COLO668 (cell line): ENCODE data around the gene ITPK1.
"Not testable (repeated sequence)": the region's sequence is repeated elsewhere in the genome, so short reads cannot be mapped to it uniquely, and the experiment has no call there.

Experiments
- DNase-seq: peaks from one replicate; lab custom pipeline; 2025; ENCODE audit not compliant: unreplicated experiment; lab: John Stamatoyannopoulos, UW

ITPK1 gene

DNA sequence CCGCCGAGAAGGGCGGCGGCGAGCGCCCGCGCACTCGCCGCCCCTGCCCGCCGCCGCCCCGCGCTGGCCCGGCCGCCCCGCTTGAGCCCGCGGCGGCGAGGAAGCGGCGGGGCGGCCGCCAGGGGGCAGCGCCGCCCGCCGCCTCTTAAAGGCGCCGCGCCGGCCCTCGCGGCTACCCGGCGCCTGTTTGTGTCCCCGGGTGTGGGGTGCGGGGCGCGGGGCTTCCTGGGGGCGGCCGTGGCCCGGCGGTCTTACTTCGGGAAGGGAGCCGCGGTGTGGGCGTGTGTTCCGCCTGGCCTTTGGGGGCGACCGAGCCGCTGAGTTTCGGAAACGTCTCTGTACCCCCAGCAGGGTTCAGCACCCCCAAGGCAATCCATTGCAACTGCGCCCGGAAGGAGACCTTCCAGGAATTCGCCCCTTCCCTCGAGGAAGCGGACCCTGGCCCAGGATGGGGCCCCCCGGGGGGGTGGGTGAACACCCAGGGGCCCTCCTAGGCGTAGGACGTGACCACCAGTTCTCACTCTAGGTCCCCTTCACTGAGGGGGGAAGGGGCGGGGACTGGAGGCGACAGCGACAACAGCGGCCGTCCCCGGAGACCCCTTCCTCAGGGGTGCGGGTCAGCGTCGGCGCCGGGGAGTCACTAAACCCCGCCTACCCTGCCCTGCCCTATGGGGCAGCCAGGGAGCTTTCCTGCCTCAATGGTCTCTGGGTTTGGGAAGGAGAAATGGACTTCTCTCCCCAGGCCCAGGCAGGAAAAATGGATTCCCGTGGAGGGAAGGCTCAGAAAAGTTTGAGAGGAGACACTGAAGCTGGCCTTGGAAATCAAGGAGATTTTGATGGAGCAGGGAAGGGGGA, at the start of gene ITPK1:
Gene ITPK1, minus strand, starts transcription at position 105 of the 855 bp plus-strand sequence. CDS start 762 bp downstream, outside the sequence.
- peak; percentile 89 for DNase-seq

DNA sequence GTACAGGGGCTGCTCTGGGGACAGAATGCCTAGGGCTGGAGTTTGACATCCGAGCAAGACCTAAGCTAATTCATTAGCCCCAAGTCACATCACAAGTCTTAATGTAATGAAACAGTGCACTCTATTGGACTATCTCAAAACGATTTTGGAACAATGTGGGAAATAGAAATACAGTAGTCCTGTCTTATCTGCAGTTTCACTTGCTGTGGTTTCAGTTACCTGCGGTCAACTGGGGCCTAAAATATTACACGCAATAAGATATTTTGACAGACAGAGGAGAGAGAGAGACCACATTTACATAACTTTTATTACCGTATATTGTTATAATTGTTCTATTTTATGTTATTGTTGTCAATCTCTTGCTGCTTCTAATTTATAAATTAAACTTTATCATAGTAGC, 47.8 kb upstream of the ITPK1 start:
- DNase-seq, result no peak

DNA sequence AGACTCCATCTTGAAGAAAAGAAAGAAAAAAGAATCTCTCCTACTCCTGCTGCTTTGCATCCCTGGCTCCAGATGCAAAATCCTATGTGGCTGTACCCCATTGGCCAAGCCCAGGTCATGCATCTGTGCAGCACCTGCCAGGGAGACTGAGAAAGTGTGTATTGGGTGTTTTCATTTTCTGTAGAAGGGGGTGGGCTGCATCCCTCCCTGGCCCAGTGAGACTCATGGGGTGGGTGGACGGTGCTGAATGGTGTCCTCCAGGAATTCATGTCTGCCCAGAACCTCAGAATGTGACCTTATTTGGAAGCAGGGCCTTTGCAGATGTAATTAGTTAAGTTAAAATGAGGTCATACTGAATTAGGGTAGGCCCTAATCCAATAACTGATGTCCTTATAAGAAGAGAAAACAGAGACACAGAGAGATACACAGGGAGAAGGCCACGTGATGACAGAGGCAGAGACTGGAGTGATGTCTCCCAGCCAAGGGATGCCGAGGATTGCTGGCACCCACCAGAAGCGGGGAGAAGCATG, 45.8 kb upstream of the ITPK1 start:
- DNase-seq, result no peak

DNA sequence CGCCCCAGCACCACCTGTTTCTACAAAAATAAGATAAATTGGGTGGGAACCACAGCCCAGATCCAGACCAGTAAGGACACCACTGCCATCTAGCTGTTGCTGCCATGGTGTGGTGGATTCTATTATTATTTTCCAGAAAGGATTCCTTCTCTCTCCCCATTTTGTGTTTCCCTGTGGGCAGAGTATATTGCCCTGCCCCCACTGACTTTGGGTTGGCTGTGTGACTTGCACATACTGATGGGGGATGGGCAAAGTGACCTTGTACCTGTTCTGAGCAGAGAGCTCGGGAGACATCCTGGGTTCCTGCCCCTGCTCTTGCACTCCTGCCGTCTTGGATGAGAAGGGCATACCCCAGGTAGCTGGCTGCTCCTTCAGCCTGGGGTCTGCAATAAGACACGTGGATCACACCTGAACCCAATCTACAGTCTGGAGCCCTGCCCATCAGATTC, 44.7 kb upstream of the ITPK1 start:
- no peak for DNase-seq

DNA sequence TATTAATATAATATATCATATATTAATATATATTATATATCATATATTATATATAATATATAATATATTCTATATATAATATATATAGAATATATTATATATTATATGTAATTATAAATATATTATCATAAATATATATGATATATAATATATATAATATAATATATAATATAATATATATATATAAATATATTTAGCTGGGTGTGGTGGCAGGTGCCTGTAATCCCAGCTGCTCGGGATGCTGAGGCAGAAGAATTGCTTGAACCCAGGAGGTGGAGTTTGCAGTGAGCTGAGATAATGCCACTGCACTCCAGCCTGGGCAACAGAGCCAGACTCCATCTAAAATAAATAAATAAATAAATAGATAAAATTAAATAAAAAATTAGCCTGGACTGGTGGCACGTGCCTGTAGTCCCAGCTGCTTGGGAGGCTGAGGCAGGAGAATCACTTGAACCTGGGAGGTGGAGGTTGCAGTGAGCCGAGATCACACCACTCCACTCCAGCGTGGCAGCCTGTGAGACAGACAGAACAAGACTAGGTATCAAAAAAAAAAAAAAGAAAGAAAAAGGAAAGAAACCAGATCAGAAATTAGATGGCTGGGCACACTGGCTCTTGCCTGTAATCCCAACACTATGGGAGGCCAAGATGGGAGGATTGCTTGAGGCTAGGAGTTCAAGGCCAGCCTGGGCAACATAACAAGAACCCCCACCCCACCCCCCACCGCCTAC, 44.1 kb upstream of the ITPK1 start:
- DNase-seq, result not testable (repeated sequence)

DNA sequence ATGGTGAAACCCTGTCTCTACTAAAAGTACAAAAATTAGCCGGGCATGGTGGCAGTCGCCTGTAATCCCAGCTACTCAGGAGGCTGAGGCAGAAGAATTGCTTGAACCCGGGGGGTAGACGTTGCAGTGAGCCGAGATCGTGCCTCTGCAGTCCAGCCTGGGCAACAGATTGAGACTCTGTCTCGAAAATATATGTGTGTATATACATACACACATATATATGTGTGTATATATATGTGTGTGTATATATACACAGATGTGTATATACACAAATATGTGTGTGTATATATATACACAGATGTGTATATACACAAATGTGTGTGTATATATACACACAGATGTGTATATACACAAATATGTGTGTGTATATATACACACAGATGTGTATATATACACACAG, 42.6 kb upstream of the ITPK1 start:
- not testable (repeated sequence) for DNase-seq

DNA sequence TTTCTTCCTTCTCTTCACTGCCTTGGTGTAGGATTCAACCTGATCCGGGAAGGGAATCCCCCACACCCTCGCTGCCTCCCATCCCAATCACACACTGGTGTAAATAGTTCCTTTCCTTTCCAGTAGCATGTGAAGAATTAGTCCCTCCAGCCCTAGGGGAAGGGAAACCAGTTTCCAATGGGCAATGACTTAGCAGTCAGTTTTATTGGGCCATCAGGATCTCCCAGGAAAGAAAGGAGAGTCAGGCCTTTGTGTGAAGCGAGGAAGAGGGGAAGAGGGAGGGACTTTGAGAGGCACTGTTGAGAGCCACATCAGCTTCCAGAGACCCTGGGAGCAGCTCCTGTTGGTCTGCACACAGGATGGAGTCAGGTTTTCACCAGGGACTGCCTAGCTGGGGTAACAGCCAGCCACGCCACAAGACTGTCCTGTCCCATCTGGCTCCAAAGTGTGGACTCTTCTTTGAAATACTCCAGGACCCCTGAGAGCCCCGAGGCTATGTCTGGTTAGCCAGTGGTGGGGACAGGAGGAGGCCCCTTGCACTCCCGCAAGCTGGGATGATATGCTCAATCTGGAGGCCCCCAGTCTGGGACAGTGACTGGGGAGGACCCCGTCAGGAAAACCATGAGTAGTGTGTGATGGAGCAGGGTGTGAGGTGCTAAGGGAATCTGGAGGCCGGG, 41.1 kb upstream of the ITPK1 start:
- DNase-seq, result no peak

DNA sequence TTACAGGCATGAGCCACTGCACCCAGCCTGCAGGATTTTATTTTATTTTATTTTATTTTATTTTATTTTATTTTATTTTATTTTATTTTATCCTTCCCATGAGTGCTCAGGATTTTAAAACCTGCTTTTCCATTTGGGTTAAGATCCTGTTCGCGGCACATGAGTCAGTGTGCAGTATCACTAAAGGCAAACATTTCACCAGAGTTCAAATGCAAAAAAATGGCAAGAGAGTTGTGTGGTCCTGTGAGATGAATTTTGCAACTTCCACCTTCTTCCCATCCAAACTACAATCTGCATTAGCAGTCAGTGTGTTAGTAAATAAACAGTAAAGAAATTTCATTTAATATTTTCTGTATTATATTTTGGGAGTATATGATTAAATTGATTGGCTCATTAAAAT, 39.9 kb upstream of the ITPK1 start:
- no peak for DNase-seq

DNA sequence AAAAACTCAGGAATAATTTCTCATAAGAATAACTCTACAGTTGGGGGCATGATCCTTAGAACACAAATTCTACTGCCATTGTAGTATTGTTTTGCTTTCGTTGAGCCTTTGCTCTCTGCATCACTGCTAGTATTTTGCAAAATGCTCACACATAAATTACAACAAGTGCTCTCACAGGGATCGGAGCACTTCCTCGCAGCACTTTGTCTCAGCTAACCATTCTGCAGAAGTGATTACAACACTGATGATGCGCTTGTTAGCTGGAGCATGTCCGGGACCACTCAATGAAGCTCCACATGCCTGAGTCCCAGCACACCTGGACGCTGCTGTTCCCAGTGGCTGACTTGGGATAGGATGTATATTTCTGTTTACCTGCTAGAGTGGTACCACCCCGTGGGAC, 37.4 kb upstream of the ITPK1 start:
- no peak for DNase-seq

DNA sequence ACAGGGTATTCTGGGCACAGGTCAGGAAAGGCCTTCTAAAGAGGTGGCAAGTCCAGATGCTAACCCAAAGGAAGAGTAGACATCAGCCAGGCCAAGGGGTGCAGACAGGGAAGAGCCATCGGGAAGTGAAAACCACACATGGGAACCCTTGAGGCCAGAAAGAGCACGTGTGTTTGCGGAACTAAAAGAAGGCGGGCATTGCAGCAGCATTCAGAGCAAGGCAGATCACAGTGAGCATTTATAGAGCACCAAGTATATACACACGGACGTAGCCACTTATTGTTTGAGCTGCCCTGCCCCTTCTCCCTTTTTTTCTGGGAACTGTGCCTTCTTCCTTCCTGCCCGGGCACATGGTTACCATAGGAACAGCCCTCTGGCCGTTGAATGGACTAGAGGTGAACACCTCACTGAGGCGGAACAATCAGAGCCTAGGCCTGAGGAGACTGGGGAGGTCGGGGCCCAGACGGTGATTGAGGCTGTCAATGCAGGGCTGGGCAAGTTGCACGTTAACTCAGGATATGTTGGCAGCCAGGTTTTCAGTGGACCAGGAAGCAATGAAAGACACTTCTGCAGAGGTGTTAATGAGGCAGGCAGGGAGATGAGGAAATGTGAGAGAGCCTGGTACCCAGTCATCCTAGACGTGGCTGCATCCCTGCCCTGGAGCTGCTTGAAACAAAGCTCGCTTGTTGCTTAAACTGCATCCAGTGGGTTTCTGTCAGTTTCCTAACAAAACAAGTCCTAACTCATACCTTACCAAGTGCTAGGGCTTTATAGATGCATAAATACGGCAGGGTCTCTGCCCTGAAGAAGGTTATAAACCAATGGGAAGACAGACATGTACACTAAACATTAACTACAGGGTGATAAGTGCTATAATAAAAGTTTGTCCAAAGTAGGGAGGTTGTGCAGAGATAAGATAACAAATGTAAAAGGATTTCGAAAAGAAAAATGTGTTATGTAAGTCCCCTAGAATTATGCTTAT, 34.8 kb upstream of the ITPK1 start:
- no peak for DNase-seq

DNA sequence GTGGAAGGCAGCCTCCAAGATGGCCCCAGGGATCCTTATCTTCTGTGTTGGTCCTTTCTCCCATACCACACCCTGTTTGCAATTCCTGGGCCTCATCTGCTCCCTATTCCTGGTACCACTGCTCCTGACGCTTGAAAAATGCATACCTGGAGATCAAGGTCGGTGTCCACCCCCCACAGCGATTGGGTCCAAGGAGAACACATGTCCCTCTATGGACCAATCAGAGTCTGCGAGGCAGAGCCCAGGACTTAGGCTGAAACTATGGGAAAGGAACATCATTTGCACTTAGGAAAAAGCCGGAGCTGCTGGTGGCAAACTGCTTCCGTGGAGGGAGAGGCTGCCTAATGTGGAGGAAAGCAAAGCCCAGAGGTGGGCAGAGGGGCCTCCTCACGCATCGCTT, 33.3 kb upstream of the ITPK1 start:
- no peak for DNase-seq

DNA sequence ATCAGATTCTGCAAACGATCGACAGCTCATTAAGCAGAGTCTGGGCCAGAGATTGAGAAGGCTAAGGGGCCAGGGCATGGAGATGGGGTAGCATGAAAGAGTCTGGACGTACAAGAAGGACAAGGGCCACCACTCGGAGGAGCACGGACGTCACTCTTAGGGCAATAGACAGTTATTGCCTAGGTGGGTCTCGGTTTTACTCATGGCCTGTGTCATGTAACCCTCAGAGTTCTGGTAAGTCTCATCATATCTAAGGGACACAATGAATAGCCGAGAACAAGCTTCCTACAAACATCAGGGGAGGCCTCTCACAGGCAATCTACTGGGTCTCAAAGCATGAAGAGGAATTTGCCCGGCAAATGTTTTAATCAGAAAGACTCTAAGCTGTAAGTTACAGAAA, 30.4 kb upstream of the ITPK1 start:
- no peak for DNase-seq

DNA sequence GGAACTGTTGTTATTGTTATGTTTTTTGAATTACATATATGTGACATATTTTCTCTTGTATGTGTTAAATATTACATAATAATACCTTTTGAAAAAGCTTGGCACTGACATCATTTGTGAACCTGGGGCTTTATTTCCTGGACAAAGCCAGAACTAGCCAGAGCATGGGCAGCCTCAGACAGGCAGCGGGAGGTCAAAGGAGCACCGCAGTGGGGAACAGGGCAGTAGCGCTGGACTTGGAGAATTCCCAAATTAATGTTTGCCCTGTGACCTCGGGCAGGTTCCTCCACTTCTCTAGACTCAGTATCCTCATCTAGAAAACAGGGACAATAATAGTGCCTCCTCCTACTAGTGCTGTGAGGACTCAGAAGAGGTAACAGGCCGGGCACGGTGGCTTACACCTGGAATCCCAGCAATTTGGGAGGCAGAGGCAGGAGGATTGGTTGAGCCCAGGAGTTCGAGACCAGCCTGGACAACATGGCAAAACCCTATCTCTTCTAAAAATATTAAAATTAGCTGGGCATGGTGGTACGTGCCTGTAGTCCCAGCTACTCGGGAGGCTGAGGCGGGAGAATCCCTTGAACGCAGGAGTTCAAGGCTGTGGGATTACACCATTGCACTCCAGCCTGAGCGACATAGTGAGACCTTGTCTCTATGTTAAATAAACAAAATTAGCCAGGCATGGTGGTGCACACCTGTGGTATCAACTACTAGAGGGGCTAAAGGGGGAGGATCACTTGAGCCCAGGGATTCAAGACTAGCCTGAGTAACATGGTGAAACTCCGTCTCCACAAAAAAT, 27.3 kb upstream of the ITPK1 start:
- DNase-seq, result no peak

DNA sequence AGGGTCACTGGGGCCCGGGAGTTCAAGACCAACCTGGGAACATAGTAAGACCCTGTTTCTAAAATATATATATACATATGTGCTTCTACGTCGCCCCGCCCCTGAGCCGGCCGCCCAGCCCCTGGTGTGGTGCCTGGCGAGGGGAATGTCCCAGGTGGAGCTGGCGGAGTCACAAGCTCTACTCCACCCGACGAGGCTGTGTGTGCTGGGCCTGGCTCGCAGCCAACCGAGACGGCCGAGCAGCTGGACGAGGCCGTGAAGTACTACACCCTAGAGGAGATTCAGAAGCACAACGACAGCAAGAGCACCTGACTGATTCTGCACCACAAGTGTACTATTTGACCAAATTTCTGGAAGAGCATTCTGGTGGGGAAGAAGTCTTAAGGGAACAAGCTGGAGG, 22.1 kb upstream of the ITPK1 start:
- peak; percentile 94 for DNase-seq

DNA sequence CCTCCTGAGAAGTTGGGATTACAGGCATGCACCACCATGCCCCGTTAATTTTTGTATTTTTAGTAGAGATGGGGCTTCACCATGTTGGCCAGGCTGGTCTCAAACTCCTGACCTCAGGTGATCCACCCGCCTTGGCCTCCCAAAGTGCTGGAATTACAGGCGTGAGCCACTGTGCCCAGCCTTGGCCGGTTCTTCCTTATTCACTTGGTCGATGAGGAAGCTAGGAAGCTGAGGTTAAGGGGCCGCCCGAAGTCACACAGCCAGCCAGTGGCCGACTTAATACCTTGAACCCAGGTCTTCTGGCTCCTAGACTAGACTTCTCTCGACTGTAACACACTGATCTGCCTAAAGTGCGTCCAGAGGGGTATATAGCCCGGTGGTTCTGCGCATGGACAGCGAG, 20.8 kb upstream of the ITPK1 start:
- not testable (repeated sequence) for DNase-seq

DNA sequence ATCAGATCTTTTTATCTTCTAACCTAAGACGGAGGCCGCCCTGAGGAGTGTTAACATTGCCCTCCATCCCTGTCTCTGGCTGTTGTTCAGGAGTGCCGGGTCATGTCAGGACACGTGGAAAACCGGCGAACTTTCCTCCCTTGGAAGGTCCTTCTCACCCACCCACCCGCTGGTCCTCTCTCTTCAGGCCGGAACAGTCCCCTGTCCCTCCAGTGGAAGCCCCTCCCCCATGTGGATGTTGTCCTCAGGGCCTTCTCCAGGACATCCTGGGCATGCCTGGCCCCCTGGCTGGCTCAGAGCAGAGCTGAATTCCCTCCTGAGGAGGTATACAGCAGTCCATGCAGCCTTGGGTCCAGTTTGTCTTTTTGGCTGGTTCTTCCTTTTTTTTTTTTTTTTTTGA, 20.3 kb upstream of the ITPK1 start:
- DNase-seq, result no peak

DNA sequence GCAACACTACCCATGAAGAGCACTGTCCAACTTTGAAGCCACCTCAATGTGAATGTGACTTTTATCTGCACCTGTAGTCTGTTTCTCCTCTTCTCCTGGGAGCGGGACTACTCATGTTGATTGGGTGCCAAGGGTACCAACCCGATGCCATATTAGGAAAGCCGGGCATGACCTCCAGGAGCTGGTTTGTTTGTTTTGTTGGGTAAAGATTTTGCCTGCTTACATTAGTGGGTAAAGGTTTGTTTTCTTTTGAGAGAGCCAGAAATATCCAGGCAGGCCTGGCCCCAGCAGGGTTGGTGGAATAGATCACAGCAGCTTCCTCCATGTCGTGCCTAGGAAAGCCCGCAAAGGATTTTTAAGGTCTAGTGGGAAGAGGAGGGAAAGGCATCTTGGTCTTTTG, 19.7 kb upstream of the ITPK1 start:
- DNase-seq, result no peak

DNA sequence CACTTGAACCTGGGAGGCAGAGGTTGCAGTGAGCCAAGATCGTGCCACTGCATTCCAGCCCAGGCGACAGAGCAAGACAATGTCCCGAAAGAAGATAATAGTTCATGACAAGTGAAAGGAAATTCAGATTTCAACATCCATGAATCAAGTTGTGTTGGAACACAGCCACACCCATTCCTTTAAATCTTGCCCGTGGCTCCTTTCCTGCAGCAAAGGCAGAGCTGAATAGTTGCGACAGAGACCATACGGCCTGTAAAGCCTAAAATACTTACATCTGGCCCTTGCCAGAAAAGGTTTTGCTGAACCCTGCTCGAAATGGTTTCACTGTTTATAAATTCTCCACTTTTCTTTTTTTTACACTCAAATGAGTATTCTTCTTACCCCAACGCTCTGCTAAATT, 17.7 kb upstream of the ITPK1 start:
- no peak for DNase-seq

DNA sequence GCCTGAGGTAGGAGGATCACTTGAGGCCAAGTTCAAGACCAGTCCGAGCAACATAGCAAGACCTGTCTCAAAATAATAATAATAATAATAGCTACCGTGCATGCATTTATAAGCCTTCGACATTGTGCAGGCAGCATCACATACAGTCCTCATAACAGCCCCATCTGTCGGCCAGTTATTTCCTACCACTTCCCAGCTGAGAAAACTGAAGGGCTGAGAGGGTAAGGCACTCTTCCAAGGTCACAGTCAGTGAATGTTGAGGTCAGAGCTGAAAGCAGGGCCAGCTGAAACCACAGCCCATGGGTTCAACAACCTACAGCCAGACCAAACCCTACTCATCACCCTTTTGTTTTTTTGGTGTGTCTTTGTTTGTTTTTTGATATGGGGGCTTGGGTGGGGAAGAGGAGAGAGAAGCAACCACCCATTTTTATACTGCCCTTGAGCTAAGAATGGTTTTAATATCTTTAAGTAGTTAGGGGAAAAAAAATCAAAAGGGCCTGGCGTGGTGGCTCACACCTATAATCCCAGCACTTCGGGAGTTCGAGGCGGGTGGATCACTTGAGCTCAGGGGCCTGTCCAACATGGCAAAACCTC, 16.8 kb upstream of the ITPK1 start:
- peak; percentile 37 for DNase-seq
